HepG2 (cell line): ENCODE data around the gene URM1. TPM values are rescaled to one million over a fixed set of nuclear protein-coding genes. Genes with fewer than 3 reads are reported as not detected.

ENCODE experiments used
- ARID2 ChIP-seq: sonication (generic); formaldehyde crosslinking; IDR thresholded peaks from 2 replicates; pipeline ENCODE4 v1.8.1; 2022; ENCODE audit warnings: mild to moderate bottlenecking, missing genetic modification reagents, borderline replicate concordance
- BATF2 ChIP-seq: sonication (generic); formaldehyde crosslinking; IDR thresholded peaks from 2 replicates; pipeline ENCODE4 v1.8.0; 2022; ENCODE audit warnings: mild to moderate bottlenecking, missing genetic modification reagents, moderate library complexity
- DBP ChIP-seq: sonication (generic); formaldehyde crosslinking; IDR thresholded peaks from 2 replicates; pipeline ENCODE4 v1.4.0; 2020; ENCODE audit warnings: missing genetic modification reagents; ENCODE audit errors: not compliant biosample characterization
- DPF2 ChIP-seq: sonication (generic); formaldehyde crosslinking; IDR thresholded peaks from 2 replicates; pipeline ENCODE4 v1.4.0; 2020; ENCODE audit warnings: mild to moderate bottlenecking, low read depth, missing genetic modification reagents, borderline replicate concordance
- ETV5 ChIP-seq: IDR thresholded peaks from 2 replicates; pipeline ENCODE4 v1.6.1; 2018; ENCODE audit warnings: missing biosample characterization, missing genetic modification reagents, inconsistent platforms, borderline replicate concordance
- GPBP1L1 ChIP-seq: sonication (generic); formaldehyde crosslinking; IDR thresholded peaks from 2 replicates; pipeline ENCODE4 v1.5.0; 2020; ENCODE audit warnings: mild to moderate bottlenecking, missing genetic modification reagents
- IKZF1 ChIP-seq: fragments of 450-650 bp; IDR thresholded peaks from 2 replicates; pipeline ENCODE4 v1.7.1; 2016
- MNT ChIP-seq: fragments of 450-650 bp; IDR thresholded peaks from 2 replicates; pipeline ENCODE4 v1.6.1; 2016
- RFX3 ChIP-seq: IDR thresholded peaks from 2 replicates; pipeline ENCODE4 v1.6.1; 2016; ENCODE audit warnings: missing biosample characterization, missing genetic modification reagents
- SNAPC2 ChIP-seq: sonication (generic); formaldehyde crosslinking; IDR thresholded peaks from 2 replicates; pipeline ENCODE4 v1.8.1; 2022; ENCODE audit warnings: mild to moderate bottlenecking, missing genetic modification reagents
- TIGD3 ChIP-seq: sonication (generic); formaldehyde crosslinking; IDR thresholded peaks from 2 replicates; pipeline ENCODE4 v1.5.1; 2020; ENCODE audit warnings: mild to moderate bottlenecking, missing genetic modification reagents, borderline replicate concordance
- XBP1 ChIP-seq: sonication (generic); formaldehyde crosslinking; IDR thresholded peaks from 2 replicates; pipeline ENCODE4 v1.5.0; 2020; ENCODE audit warnings: missing genetic modification reagents
- YEATS4 ChIP-seq: sonication (generic); formaldehyde crosslinking; IDR thresholded peaks from 2 replicates; pipeline ENCODE4 v1.4.0; 2020; ENCODE audit warnings: missing genetic modification reagents, borderline replicate concordance
- ZBTB26 ChIP-seq: IDR thresholded peaks from 2 replicates; pipeline ENCODE4 v1.6.1; 2016; ENCODE audit warnings: missing compliant biosample characterization, missing genetic modification reagents, borderline replicate concordance
- ZNF180 ChIP-seq: sonication (generic); formaldehyde crosslinking; IDR thresholded peaks from 2 replicates; pipeline ENCODE4 v1.4.0; 2020; ENCODE audit warnings: low read depth, missing genetic modification reagents, borderline replicate concordance
- ZNF460 ChIP-seq: sonication (generic); formaldehyde crosslinking; IDR thresholded peaks from 2 replicates; pipeline ENCODE4 v1.5.1; 2020; ENCODE audit warnings: missing genetic modification reagents, mild to moderate bottlenecking, borderline replicate concordance
- ZNF75D ChIP-seq: sonication (generic); formaldehyde crosslinking; IDR thresholded peaks from 2 replicates; pipeline ENCODE4 v1.8.1; 2023; ENCODE audit warnings: missing genetic modification reagents, mild to moderate bottlenecking, borderline replicate concordance
- ZNF839 ChIP-seq: sonication (generic); formaldehyde crosslinking; IDR thresholded peaks from 2 replicates; pipeline ENCODE4 v1.4.0; 2020; ENCODE audit warnings: missing genetic modification reagents, mild to moderate bottlenecking, borderline replicate concordance
- ZNF883 ChIP-seq: sonication (generic); formaldehyde crosslinking; IDR thresholded peaks from 2 replicates; pipeline ENCODE4 v1.5.1; 2020; ENCODE audit warnings: mild to moderate bottlenecking, missing genetic modification reagents; ENCODE audit errors: not compliant biosample characterization
- polyA plus RNA-seq, 8 experiments: library from polyadenylated mRNA; depleted of rRNA in 3 of 8; stranded (reverse) in 7 of 8; unstranded in 1 of 8; fragments of >200 nt; fragmentation: Illumina TruSeq in 4 of 8; extraction: Trizol in 4 of 8; gene quantifications; 2 replicates each; pipeline versions ENCODE4 v1.2.1 to v1.2.3, GENCODE V29; 2011 to 2016; ENCODE audit warnings: low read depth in 4 of 8, missing spikeins in 1 of 8, mixed read lengths in 1 of 8; ENCODE audit not compliant: insufficient read depth in 1 of 8
- total RNA-seq, 5 experiments: library from RNA; depleted of rRNA; stranded (reverse); fragments of >200 nt; fragmentation: Illumina TruSeq; extraction: Trizol; gene quantifications; 2 replicates each; pipeline ENCODE4 v1.2.3, GENCODE V29; 2016; ENCODE audit warnings: low read depth in 1 of 5

The URM1 gene
- total and polyA plus RNA-seq, 2 of the 13 experiments (the other 11 are each of a cell fraction or from before 2014, with no cell fraction given): 37.1 to 41.3 TPM

- TF ChIP-seq BATF2 (CRISPR knock-in tag): no peak
- no peak for TF ChIP-seq ARID2
- no peak for TF ChIP-seq ZNF460 (CRISPR knock-in tag)
- TF ChIP-seq IKZF1: no peak
- no peak for TF ChIP-seq ZBTB26 (CRISPR knock-in tag)
- TF ChIP-seq MNT: no peak
- TF ChIP-seq YEATS4: no peak
- TF ChIP-seq ZNF883: no peak
- no peak for TF ChIP-seq GPBP1L1 (CRISPR knock-in tag)
- TF ChIP-seq SNAPC2 (CRISPR knock-in tag): no peak
- TF ChIP-seq DPF2: no peak
- TF ChIP-seq ETV5 (CRISPR knock-in tag): no peak; the same call in 1 of the 2 replicates
- TF ChIP-seq ZNF839 (CRISPR knock-in tag): 0 out of 2 replicates have a peak, but pooled peaks have one; percentile 67
- no peak for TF ChIP-seq XBP1 (CRISPR knock-in tag)
- TF ChIP-seq TIGD3: no peak
- no peak for TF ChIP-seq ZNF75D (CRISPR knock-in tag)
- no peak for TF ChIP-seq DBP (CRISPR knock-in tag)
- TF ChIP-seq ZNF180 (CRISPR knock-in tag): no peak
- no peak for TF ChIP-seq RFX3 (CRISPR knock-in tag)
Measured at GRCh38 chr9:128370752-128371629, at the start of gene URM1 (continued).
